Epithelial cell of umbilical artery (primary cell): ENCODE measurements around the gene TAS2R3. TPM values are rescaled to one million over a fixed set of nuclear protein-coding genes. Genes with fewer than 3 reads are reported as not detected.

Source experiments
- total RNA-seq: library from RNA; depleted of rRNA; stranded (reverse); fragments of >200 nt; gene quantifications from 2 replicates; pipeline ENCODE4 v1.2.3, GENCODE V29; 2014

The TAS2R3 gene
- 0.32 and 0.76 TPM in 2 replicates for total RNA-seq

GRCh38 chr7:141763797-141764196 is at the start of gene TAS2R3:
Gene TAS2R3, plus strand, starts transcription at chr7:141764097. Its CDS starts 62 bp downstream, at chr7:141764159.

GRCh38 chr7:141737836-141738591 is 25.9 kb upstream of the TAS2R3 start, which contains the start of gene SSBP1:
Gene SSBP1, plus strand, starts transcription at chr7:141738358. Its CDS starts 809 bp downstream, at chr7:141739167.

GRCh38 chr7:141776374-141776773 is 12.5 kb downstream of the TAS2R3 start, which contains the start of gene TAS2R4:
Gene TAS2R4, plus strand, starts transcription at chr7:141776674. Its CDS starts 1,815 bp downstream, at chr7:141778489.

GRCh38 chr7:141789917-141790316 is 26.0 kb downstream of the TAS2R3 start, which contains the start of gene TAS2R5:
Gene TAS2R5, plus strand, starts transcription at chr7:141790217. Its CDS starts 145 bp downstream, at chr7:141790362.

Other genes starting within 250 kb of the TAS2R3 start
- 28.6 and 29.0 TPM in 2 replicates for gene AGK, start 212.7 kb upstream of the TAS2R3 start, total RNA-seq
- gene DENND11, start 61.9 kb upstream of the TAS2R3 start, total RNA-seq: 55.6 and 155 TPM in 2 replicates
- gene WEE2, start 55.7 kb upstream of the TAS2R3 start, total RNA-seq: not detected in 2 replicates
- gene SSBP1, start 25.7 kb upstream of the TAS2R3 start, total RNA-seq: 207 and 289 TPM in 2 replicates
- 0.32 and 1.1 TPM in 2 replicates for gene TAS2R4, start 12.6 kb downstream of the TAS2R3 start, total RNA-seq
- gene TAS2R5, start 26.1 kb downstream of the TAS2R3 start, total RNA-seq: 0.32 and 2.3 TPM in 2 replicates
- not detected in 2 replicates for gene PRSS37, start 77.4 kb downstream of the TAS2R3 start, total RNA-seq
- gene OR9A4, start 152.3 kb downstream of the TAS2R3 start, total RNA-seq: not detected in 2 replicates
- gene CLEC5A, start 182.9 kb downstream of the TAS2R3 start, total RNA-seq: not detected in 2 replicates
- gene TAS2R38, start 209.7 kb downstream of the TAS2R3 start, total RNA-seq: not detected in 2 replicates
- gene MGAM, start 231.8 kb downstream of the TAS2R3 start, total RNA-seq: not detected in 2 replicates